GM08714 (cell line): Measurements from ENCODE around the gene PUS7L.
"Not testable (repeated sequence)": the region's sequence is repeated elsewhere in the genome, so short reads cannot be mapped to it uniquely, and the experiment has no call there.

Experiments
- H3K4me3 ChIP-seq: fragments of 200-500 bp; sonication (Bioruptor generic); 2 replicates; pipeline ENCODE4 v1.5.1; 2014; ENCODE audit warnings: mild to moderate bottlenecking, low read length, inconsistent platforms
- ZNF274 ChIP-seq: IDR thresholded peaks from 2 replicates; pipeline ENCODE4 v1.6.1; 2012; ENCODE audit warnings: mild to moderate bottlenecking, low read depth, low read length

PUS7L gene

DNA sequence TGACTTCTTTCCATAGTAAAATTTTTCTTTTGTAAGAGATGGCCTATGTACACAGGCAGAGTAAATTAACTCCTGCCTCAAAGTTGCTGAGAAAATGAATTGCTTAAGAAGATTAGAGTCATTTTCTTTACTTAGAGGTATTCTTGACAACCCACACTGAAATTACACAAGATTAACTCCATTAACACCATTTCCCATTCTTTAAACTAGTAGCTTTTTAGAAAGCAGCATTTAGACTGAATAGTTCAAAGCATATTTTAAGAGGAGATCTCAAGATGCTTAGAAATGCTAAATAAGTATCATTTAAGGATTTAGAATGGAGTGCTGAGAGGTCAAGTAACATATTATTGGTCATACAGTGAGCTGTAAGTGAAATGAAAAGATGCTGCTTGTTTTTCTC lies 35.5 kb downstream of the PUS7L start:
- H3K4me3 ChIP-seq: no peak overlapping the region
- TF ChIP-seq ZNF274: no peak

DNA sequence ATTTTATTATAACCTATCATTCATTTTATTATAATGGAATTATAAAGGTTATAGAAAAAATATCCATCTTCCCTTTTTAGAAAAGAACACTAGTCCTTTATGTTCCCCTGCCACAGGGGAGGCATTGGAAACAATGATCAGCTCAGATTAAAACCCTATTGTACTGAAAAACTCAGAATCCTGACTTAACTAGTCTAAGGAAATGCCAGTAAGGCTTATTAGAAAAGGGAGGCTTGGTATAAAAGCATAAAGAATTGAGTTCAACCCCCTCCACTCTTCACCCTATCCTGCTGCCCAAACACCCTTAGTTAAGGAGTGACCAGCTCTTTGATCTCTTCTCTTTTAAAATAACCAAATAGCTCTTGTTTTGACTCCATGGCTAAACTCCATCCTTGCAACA lies 36.0 kb downstream of the PUS7L start:
- TF ChIP-seq ZNF274: no peak
- no peak overlapping the region for H3K4me3 ChIP-seq

DNA sequence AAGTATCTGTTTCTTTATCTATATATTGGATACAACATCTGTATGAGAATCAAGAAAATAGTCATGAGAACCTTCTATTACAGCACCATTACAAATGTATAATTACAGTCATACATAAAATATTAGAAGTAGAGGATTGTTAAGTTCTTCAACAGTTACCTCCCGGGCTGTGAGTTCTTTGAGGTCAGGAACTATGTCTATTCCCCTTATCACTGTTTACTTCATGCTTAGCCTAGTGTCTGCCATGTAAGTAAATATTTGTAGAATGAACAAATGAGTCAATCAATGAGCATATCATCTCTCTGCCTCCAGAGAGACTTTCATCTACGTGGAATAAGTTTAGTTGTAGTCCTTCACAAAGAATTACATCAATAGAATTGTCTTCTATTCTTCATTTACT lies 47.2 kb downstream of the PUS7L start:
- no peak for TF ChIP-seq ZNF274
- H3K4me3 ChIP-seq: no peak overlapping the region

DNA sequence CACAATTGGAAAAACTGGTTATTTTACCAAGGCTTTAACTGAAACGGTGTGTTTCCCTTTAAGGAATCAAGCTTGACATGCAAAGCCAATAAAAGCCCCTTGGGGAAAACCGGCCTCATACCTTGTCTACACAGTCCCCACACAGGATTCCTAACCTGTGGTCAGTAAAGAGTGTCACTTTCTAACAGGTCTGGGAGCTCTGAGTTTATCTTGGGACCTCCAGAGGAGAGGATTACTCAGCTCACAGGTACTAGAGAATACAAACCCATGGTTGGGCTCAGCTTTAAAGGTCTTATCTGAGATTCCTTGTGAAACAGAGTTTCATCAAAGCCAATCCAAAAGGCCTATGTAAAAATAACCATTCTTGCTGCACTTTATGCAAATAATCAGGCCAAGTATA lies 54.8 kb downstream of the PUS7L start:
- H3K4me3 ChIP-seq: not testable (repeated sequence)

DNA sequence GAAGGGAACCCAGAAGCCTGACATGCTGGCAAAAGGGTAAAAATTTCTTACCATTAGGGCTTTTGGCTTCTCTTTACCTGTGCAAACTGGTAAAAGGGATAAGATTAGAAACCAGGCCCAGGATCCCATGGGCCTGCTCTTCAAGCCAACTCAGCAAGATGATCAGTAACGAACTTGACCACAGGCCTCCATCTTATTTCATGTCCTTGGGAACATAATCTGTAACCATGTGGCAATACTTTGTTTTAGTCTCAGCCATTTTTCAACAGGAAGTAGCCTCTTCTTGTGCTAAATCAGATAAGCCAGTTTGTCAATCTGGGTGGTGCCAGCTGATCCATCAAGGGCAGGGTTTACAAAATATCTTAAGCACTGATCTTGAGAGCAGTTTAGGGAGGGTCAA lies 57.4 kb downstream of the PUS7L start:
- H3K4me3 ChIP-seq: not testable (repeated sequence)

DNA sequence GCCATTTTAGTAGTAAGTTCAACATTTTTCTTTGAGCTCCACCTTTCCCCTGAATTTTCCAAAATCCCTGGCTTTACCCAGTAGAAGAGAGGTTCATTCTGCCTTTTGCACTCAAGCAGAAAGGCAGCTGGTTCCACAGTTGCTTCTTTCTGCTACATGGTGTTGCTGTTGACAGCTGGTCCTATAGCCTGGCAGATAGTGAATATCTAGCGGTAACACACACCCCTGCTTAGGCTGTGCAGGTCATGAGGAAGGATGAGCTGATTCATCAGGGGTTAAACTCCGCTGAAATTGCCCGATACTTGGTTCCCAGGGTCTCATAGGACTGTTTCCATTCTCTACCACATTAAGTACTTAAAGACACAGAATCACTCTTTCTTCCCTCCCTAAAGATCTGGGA lies 62.4 kb downstream of the PUS7L start:
- no peak for TF ChIP-seq ZNF274
- H3K4me3 ChIP-seq: no peak overlapping the region

DNA sequence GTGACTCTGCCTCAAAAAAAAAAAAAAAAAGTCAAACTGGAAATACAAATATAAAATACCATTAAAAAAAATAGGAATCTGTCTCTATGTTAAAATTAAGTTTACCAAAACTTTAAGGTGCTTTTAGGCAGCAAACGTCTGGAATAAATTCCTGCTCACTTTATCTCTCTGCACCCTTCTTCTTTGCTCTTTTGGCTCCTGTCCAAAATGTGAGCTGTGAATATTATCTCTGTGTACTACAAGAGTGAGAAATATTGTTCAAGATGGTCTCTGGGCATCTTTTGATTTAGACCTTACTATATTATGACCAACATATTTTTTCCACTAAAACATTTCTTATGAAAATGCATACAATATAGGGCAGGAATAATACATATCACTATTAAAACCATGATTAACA lies 63.7 kb downstream of the PUS7L start:
- H3K4me3 ChIP-seq: no peak overlapping the region
- TF ChIP-seq ZNF274: no peak

DNA sequence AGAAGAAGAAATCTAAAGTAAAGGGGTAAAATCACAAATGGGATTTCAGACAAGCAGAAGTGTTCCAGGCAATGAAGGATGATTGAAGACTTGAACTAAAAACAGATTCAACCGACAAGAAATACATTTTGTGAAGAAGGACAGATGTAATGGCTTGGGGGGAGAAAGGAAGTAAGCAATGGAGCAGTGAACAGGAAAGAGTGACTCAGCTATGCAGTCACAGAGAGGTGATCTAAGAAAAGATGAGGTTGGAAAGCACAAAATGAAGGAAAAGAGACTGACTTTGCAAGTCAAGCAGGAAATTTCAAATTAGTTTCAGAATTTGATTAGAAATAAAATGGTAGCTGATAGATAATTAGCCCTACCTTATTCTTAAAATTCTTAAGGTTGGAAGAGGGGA lies 66.5 kb downstream of the PUS7L start:
- TF ChIP-seq ZNF274: no peak

DNA sequence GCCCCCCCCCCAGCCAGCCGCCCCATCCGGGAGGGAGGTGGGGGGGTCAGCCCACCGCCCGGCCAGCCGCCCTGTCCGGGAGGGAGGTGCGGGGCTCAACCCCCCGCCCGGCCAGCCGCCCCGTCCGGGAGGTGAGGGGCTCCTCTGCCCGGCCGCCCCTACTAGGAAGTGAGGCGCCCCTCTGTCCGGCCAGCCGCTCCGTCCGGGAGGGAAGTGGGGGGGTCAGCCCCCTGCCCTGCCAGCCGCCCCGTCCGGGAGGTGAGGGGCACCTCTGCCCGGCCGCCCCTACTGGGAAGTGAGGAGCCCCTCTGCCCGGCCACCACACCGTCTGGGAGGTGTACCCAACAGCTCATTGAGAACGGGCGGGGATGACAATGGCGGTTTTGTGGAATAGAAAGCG lies 73.1 kb downstream of the PUS7L start:
- H3K4me3 ChIP-seq: not testable (repeated sequence)

More for the DNA sequence above, 66.5 kb downstream of the PUS7L start:
- no peak overlapping the region for H3K4me3 ChIP-seq

DNA sequence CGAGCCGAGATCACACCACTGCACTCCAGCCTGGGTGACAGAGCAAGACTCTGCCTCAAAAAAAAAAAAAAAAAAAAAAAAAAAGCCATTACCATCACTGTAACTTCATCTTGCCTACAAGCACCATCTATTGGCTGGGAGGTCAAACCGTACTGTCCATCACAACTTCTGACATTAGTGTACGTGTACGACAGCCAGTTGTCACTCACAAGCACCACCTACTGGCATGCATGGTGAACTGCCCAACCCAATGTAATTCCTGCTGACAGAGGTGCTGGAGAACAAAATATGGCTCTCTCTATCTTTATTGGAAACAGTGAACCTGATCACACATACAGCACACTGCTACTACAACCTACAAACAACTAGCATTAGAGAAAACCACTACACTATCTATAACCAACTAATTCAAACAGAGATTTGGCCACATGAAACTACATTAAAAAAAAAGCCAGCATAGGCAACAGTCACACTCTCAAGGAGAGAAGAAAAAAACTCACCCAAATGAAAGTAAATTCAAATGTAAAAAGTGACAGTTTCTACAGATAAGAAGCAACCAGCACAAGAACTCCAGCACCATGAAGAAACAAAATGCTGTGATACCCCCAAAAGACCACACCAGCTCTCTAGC lies 82.3 kb downstream of the PUS7L start:
- no peak overlapping the region for H3K4me3 ChIP-seq
- TF ChIP-seq ZNF274: no peak

DNA sequence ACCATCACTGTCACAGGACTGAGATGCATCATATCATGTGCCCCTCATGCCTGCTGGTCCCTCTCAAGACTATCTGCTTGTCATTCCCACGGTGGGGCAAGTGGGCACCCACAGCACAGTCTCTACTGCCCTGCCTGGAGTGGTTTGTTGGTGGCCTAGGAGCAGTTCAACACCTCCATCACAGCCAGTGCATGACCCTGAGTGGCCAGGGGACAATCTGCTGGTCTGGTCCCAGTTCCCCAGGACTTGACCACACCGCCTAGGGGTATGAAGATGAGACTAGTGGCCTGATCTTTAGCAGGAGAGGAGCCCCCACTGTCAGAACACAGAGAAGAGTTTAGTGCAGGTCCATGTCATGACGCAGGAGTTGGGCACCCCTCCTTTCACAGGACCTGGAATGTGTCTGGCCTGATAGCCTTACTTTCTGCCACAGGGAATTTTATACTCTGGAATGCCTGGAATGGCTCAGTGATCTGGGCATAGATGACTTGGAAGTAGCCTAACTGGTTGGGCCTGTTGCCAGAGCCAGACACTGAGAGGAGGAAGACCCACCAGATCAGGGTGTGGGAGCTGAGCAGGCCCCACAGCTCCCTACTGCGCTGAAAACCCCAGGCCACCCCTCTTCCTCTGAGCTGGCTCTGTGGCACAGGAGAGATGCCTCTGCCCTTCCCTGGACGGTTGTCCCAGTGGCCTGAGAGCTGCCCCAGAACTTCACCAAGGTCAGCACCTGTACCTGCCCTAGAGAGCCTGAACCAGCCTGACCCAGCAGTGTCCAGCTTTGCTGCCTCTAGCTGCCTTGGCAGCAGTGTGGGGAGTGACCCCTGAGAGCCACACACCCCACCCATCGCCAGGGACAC lies 83.3 kb downstream of the PUS7L start:
- TF ChIP-seq ZNF274: no peak
- no peak overlapping the region for H3K4me3 ChIP-seq

DNA sequence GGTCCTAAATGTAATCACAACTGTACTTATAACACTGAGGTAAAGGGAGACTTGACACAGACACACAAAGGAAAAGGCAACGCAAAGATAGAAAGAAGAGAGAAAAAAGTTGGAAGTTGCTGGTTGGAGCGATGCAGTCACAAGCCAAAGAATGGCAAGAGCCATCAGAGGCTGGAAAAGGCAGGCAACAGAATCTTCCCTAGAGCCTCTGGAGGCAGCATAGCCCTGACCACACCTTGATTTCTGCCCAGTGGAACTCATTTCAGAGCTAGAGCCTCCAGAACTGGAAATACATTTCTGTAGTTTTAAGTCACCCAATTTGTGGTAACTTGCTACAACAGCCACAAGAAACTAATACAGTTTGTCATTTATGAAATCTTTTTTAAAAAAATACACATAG lies 89.2 kb downstream of the PUS7L start:
- no peak for TF ChIP-seq ZNF274
- H3K4me3 ChIP-seq: no peak overlapping the region
